Osteocyte (in vitro differentiated cells): ENCODE data around the gene ZNF337. TPM values are rescaled to one million over a fixed set of nuclear protein-coding genes. Genes with fewer than 3 reads are reported as not detected.

ENCODE experiments used
- DNase-seq: peaks from one replicate; pipeline ENCODE4 v3.0.0; 2021; ENCODE audit warnings: mixed read lengths; ENCODE audit not compliant: unreplicated experiment; ENCODE audit errors: extremely low spot score
- H3K27ac Mint-ChIP-seq: one replicate; pipeline ENCODE4 v1.8.0; 2021; ENCODE audit warnings: mild to moderate bottlenecking, mixed read lengths; ENCODE audit not compliant: unreplicated experiment
- H3K27me3 Mint-ChIP-seq: one replicate; pipeline ENCODE4 v1.8.0; 2021; ENCODE audit warnings: mixed read lengths; ENCODE audit not compliant: unreplicated experiment
- H3K36me3 Mint-ChIP-seq: one replicate; pipeline ENCODE4 v1.8.0; 2021; ENCODE audit warnings: mixed read lengths; ENCODE audit not compliant: unreplicated experiment
- H3K4me1 Mint-ChIP-seq: one replicate; pipeline ENCODE4 v1.8.0; 2021; ENCODE audit warnings: mixed read lengths; ENCODE audit not compliant: unreplicated experiment
- H3K4me3 Mint-ChIP-seq: one replicate; pipeline ENCODE4 v1.8.0; 2021; ENCODE audit warnings: mild to moderate bottlenecking, moderate library complexity, mixed read lengths; ENCODE audit not compliant: unreplicated experiment
- H3K9me3 Mint-ChIP-seq: one replicate; pipeline ENCODE4 v1.8.0; 2021; ENCODE audit warnings: mixed read lengths; ENCODE audit not compliant: unreplicated experiment
- CTCF ChIP-seq: fragments of 200-600 bp; sonication (generic); IDR thresholded peaks from 2 replicates; pipeline ENCODE4 v1.5.0; 2021; ENCODE audit warnings: antibody characterized with exemption, mild to moderate bottlenecking, moderate library complexity
- total RNA-seq: library from RNA; stranded (reverse); gene quantifications from 2 replicates; pipeline ENCODE4 v1.2.1, GENCODE V29; 2021

The ZNF337 gene
- total RNA-seq, 1 donor from 2014 or later, result 12.7 TPM

GRCh38 chr20:25739615-25740320 lies 43.1 kb upstream of the ZNF337 start:
- Mint-ChIP-seq H3K27me3 (no peaks in the 10 kb centered on the region), H3K4me1 (no peaks in the 10 kb centered on the region), H3K27ac (no peak overlapping the region), H3K9me3 (peaks cover 6% of the 10 kb centered on the region), H3K36me3 (no peaks in the 10 kb centered on the region), H3K4me3 (no peak overlapping the region)
- no peak for DNase-seq
- no peak for TF ChIP-seq CTCF

GRCh38 chr20:25738198-25738597 lies 41.5 kb upstream of the ZNF337 start:
- no peaks in the 10 kb centered on the region for H3K36me3 Mint-ChIP-seq
- H3K27ac Mint-ChIP-seq, result no peak overlapping the region
- H3K9me3 Mint-ChIP-seq, result peaks cover 6% of the 10 kb centered on the region
- H3K27me3 Mint-ChIP-seq, result no peaks in the 10 kb centered on the region
- no peak for DNase-seq
- no peak for TF ChIP-seq CTCF
- no peaks in the 10 kb centered on the region for H3K4me1 Mint-ChIP-seq
- H3K4me3 Mint-ChIP-seq, result no peak overlapping the region

GRCh38 chr20:25733903-25734302 lies 37.2 kb upstream of the ZNF337 start:
- Mint-ChIP-seq H3K27ac (no peak overlapping the region), H3K4me1 (no peaks in the 10 kb centered on the region), H3K36me3 (no peaks in the 10 kb centered on the region), H3K9me3 (peaks cover 6% of the 10 kb centered on the region), H3K27me3 (no peaks in the 10 kb centered on the region), H3K4me3 (no peak overlapping the region)
- no peak for TF ChIP-seq CTCF
- DNase-seq, result no peak

GRCh38 chr20:25730862-25731261 lies 34.2 kb upstream of the ZNF337 start:
- no peaks in the 10 kb centered on the region for H3K4me1 Mint-ChIP-seq
- no peak overlapping the region for H3K27ac Mint-ChIP-seq
- no peak for TF ChIP-seq CTCF
- no peak overlapping the region for H3K4me3 Mint-ChIP-seq
- peaks cover 8% of the 10 kb centered on the region for H3K36me3 Mint-ChIP-seq
- no peak for DNase-seq
- H3K9me3 Mint-ChIP-seq, result peaks cover 14% of the 10 kb centered on the region
- H3K27me3 Mint-ChIP-seq, result no peaks in the 10 kb centered on the region

GRCh38 chr20:25726357-25726756 lies 29.7 kb upstream of the ZNF337 start:
- no peak overlapping the region for H3K4me3 Mint-ChIP-seq
- H3K27ac Mint-ChIP-seq, result no peak overlapping the region
- peaks cover 38% of the 10 kb centered on the region for H3K9me3 Mint-ChIP-seq
- TF ChIP-seq CTCF, result no peak
- H3K4me1 Mint-ChIP-seq, result no peaks in the 10 kb centered on the region
- H3K36me3 Mint-ChIP-seq, result peaks cover 12% of the 10 kb centered on the region
- no peak for DNase-seq
- no peaks in the 10 kb centered on the region for H3K27me3 Mint-ChIP-seq
